Neural progenitor cell (in vitro differentiated cells): ENCODE measurements around the gene THBS3.
"Not testable (repeated sequence)": the region's sequence is repeated elsewhere in the genome, so short reads cannot be mapped to it uniquely, and the experiment has no call there.

Source experiments
- CTCF ChIP-seq: fragments of 200-600 bp; sonication (generic); IDR thresholded peaks from 2 replicates; pipeline ENCODE4 v1.5.1; 2017; ENCODE audit warnings: antibody characterized with exemption, mild to moderate bottlenecking
- EZH2 ChIP-seq: fragments of 200-600 bp; sonication (generic); IDR thresholded peaks from 2 replicates; pipeline ENCODE4 v1.6.1; 2017; ENCODE audit warnings: antibody characterized with exemption, mild to moderate bottlenecking, moderate library complexity

GRCh38 chr1:155211381-155212050 is 3.8 kb upstream of the THBS3 start:
- TF ChIP-seq CTCF, EZH2: not testable (repeated sequence)
